ENCODE data around the gene CDK14.

The CDK14 gene

DNA sequence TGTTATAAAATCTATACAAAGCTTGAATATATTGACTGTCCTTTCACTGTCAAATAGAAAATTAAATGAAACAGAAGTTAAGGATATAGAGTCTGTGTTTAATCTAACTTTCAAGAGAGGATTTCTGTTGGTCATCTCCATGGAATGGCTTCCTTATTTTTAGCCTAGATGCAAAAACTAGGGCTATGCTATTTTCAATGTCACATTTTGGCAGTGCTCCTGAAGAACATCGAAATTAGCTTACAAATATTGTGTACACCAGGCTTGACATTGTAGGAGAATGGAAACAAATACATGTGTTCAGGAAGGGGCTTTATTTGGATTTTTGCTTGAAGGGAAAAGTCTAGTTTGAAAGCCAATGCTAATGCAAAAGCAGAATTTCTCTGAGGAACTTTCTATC is 295.4 kb downstream of the CDK14 start:
- no peak for TF ChIP-seq EZH2phosphoT487 (IDR thresholded peaks at IDR 0.05; ENCODE audit: low read depth)
- TF ChIP-seq, protein P1, sequence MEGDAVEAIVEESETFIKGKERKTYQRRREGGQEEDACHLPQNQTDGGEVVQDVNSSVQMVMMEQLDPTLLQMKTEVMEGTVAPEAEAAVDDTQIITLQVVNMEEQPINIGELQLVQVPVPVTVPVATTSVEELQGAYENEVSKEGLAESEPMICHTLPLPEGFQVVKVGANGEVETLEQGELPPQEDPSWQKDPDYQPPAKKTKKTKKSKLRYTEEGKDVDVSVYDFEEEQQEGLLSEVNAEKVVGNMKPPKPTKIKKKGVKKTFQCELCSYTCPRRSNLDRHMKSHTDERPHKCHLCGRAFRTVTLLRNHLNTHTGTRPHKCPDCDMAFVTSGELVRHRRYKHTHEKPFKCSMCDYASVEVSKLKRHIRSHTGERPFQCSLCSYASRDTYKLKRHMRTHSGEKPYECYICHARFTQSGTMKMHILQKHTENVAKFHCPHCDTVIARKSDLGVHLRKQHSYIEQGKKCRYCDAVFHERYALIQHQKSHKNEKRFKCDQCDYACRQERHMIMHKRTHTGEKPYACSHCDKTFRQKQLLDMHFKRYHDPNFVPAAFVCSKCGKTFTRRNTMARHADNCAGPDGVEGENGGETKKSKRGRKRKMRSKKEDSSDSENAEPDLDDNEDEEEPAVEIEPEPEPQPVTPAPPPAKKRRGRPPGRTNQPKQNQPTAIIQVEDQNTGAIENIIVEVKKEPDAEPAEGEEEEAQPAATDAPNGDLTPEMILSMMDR (IDR thresholded peaks at IDR 0.05; ENCODE audit: low read depth, low read length) = no peak
- H3K36me3 ChIP-seq (replicated peaks; ENCODE audit: low read depth, low read length) = no peaks in the 10 kb centered on the region
- H3K27ac ChIP-seq (ENCODE audit: low read length) = peak overlapping the region; percentile 67
- H4K20me1 ChIP-seq (ENCODE audit: insufficient read depth, low read length) = no peaks in the 10 kb centered on the region
- no peaks in the 10 kb centered on the region for H3K9me3 ChIP-seq (ENCODE audit: insufficient read depth, low read length)
- H3K27me3 ChIP-seq (ENCODE audit: low read depth, low read length) = no peaks in the 10 kb centered on the region
- H3K79me2 ChIP-seq (ENCODE audit: low read length) = no peaks in the 10 kb centered on the region
- H3K4me1 ChIP-seq (ENCODE audit: low read length) = peaks cover 26% of the 10 kb centered on the region
- H2AFZ ChIP-seq (ENCODE audit: low read depth, low read length) = peak overlapping the region; percentile 77; the same call in 1 of the 2 replicates
- no peak overlapping the region for H3K4me3 ChIP-seq (ENCODE audit: low read length)
- peak overlapping the region; percentile 61 for H3K4me2 ChIP-seq (ENCODE audit: low read length)
- H3K9ac ChIP-seq (ENCODE audit: low read length) = no peak overlapping the region

DNA sequence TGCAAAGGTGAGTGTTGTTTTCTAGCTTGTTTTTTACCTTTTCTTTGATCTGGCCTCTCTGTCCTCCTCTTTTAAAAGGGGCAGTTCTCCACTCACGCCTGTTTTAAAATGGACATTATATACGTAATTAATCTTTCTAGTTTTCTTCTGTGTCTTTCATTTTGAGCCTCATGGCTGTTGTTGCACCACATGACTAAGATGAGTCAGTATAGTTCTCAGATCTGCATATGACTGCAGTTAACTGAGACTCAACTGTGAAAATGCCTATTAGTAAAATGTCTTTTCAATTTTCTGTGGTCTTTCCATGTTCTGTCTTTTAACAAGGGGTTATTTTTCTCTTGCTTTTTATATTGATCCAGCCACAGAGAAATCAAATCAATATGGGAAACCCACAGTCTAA is 296.1 kb downstream of the CDK14 start:
- Histone ChIP-seq H2AFZ (ENCODE audit: low read depth, low read length) (peak overlapping the region; percentile 77), H3K4me2 (ENCODE audit: low read length) (peak overlapping the region; percentile 61), H3K27me3 (ENCODE audit: low read depth, low read length) (no peaks in the 10 kb centered on the region), H3K4me1 (ENCODE audit: low read length) (peaks cover 26% of the 10 kb centered on the region), H3K4me3 (ENCODE audit: low read length) (peak overlapping the region; percentile 32; the same call in 1 of the 2 replicates), H3K9me3 (ENCODE audit: insufficient read depth, low read length) (no peaks in the 10 kb centered on the region), H3K9ac (ENCODE audit: low read length) (peak overlapping the region; percentile 45; the same call in 1 of the 2 replicates), H4K20me1 (ENCODE audit: insufficient read depth, low read length) (no peaks in the 10 kb centered on the region), H3K79me2 (ENCODE audit: low read length) (no peaks in the 10 kb centered on the region), H3K27ac (ENCODE audit: low read length) (peak overlapping the region; percentile 67), H3K36me3 (replicated peaks; ENCODE audit: low read depth, low read length) (no peaks in the 10 kb centered on the region)
- TF ChIP-seq, protein P1 (IDR thresholded peaks at IDR 0.05; ENCODE audit: low read depth, low read length) = no peak
- TF ChIP-seq EZH2phosphoT487 (IDR thresholded peaks at IDR 0.05; ENCODE audit: low read depth) = no peak

DNA sequence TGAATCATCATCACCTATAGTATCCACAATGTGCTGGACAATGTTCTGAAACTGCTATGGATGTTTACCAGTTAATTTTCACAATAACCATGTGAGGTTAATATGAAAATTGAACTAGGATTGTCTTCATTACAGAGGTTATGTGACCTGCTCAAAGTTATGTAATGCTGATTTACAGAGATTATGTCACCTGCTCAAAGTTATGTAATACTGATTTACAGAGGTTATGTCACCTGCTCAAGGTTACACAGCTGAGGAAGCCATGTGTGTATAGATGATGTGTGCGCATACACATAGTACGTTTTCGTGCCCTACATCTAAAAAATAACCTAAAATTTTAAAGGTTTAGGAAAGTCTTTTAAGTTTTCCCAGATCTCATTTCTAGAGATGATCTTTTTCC is 298.0 kb downstream of the CDK14 start:
- Histone ChIP-seq H3K79me2 (ENCODE audit: low read length) (no peaks in the 10 kb centered on the region), H3K9ac (ENCODE audit: low read length) (no peak overlapping the region), H3K27ac (ENCODE audit: low read length) (no peak overlapping the region), H3K4me3 (ENCODE audit: low read length) (no peak overlapping the region), H3K4me2 (ENCODE audit: low read length) (no peak overlapping the region), H4K20me1 (ENCODE audit: insufficient read depth, low read length) (no peaks in the 10 kb centered on the region), H3K9me3 (ENCODE audit: insufficient read depth, low read length) (no peaks in the 10 kb centered on the region), H3K27me3 (ENCODE audit: low read depth, low read length) (no peaks in the 10 kb centered on the region), H3K4me1 (ENCODE audit: low read length) (peaks cover 29% of the 10 kb centered on the region), H3K36me3 (replicated peaks; ENCODE audit: low read depth, low read length) (no peaks in the 10 kb centered on the region), H2AFZ (ENCODE audit: low read depth, low read length) (no peak overlapping the region)
- no peak for TF ChIP-seq EZH2phosphoT487 (IDR thresholded peaks at IDR 0.05; ENCODE audit: low read depth)
- TF ChIP-seq, protein P1 (IDR thresholded peaks at IDR 0.05; ENCODE audit: low read depth, low read length) = no peak

DNA sequence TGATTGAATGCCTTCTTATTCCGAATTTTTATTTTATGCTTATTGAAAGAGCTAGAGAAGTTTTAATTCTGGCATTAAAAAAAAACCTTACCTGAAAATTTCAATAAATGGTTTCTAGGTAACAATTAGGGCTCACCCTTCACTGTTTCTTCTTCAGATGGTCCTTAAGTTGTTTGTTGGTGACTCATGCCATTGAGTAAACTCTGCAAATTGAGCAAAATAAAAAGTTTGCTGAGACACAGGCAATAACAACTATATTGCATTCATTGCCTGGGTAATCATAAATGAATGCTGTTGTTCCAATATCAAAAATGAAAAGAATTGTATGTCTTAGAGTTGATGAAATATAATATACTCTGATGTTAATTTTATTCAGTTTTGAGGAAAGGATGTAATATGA is 300.3 kb downstream of the CDK14 start:
- no peak overlapping the region for H3K9ac ChIP-seq (ENCODE audit: low read length)
- H3K27me3 ChIP-seq (ENCODE audit: low read depth, low read length) = no peaks in the 10 kb centered on the region
- H3K4me1 ChIP-seq (ENCODE audit: low read length) = peaks cover 26% of the 10 kb centered on the region
- no peaks in the 10 kb centered on the region for H3K9me3 ChIP-seq (ENCODE audit: insufficient read depth, low read length)
- no peak overlapping the region for H2AFZ ChIP-seq (ENCODE audit: low read depth, low read length)
- TF ChIP-seq, protein P1 (IDR thresholded peaks at IDR 0.05; ENCODE audit: low read depth, low read length) = no peak
- TF ChIP-seq EZH2phosphoT487 (IDR thresholded peaks at IDR 0.05; ENCODE audit: low read depth) = no peak
- no peaks in the 10 kb centered on the region for H3K36me3 ChIP-seq (replicated peaks; ENCODE audit: low read depth, low read length)
- no peak overlapping the region for H3K4me3 ChIP-seq (ENCODE audit: low read length)
- H3K4me2 ChIP-seq (ENCODE audit: low read length) = no peak overlapping the region
- H4K20me1 ChIP-seq (ENCODE audit: insufficient read depth, low read length) = no peaks in the 10 kb centered on the region
- no peak overlapping the region for H3K27ac ChIP-seq (ENCODE audit: low read length)
- no peaks in the 10 kb centered on the region for H3K79me2 ChIP-seq (ENCODE audit: low read length)

Measured in OCI-LY3 (cell line).